GM21737 (cell line): ENCODE measurements around the gene TAF11L2.
"Not testable (repeated sequence)": the region's sequence is repeated elsewhere in the genome, so short reads cannot be mapped to it uniquely, and the experiment has no call there.

Experiments used
- ATAC-seq: cut with Tn5 transposase; IDR thresholded peaks from one replicate; pipeline ENCODE4 v1.9.1; 2021; ENCODE audit warnings: mild to moderate bottlenecking, moderate library complexity; ENCODE audit not compliant: unreplicated experiment

The TAF11L2 gene

DNA sequence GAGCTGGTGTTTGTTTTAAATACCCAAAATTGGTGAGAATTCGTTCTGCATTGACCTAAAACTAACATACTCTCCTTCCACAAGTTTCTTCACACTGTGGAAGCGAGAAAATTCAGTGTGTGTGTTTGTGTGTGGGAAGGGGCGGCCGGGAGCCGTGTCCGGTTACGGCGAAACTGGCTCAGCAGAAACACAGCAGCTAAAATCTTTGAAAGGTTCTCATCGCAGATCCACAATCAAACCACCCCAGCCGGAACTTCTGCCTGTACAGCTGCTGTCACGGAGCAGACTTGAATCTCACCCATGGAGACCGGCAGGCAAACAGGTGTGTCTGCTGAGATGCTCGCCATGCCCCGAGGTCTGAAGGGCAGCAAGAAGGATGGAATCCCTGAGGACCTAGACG lies 26.9 kb downstream of the TAF11L2 start, which contains the start of gene TAF11L5:
TSS of gene TAF11L5 (plus strand) at position 301 of the 400 bp plus-strand sequence.
- ATAC-seq: not testable (repeated sequence)

DNA sequence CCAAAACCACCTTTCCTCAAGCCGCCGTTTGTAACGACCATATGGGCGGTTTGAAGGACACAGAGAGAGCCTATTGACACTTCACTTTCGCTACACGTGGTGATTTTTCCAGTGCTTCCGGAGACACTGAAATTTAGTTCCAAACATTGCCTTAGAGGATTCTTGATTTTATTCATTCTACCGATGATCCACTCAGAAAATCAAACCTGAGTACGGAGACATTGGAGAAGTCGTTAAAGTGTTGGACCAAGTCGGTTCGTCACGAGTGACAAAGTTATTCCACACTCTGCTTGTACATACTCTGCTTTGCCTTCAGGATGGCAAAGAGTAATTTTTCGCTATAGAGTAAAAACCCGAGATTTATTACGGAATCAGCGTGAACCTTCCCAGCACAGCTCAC lies 28.5 kb downstream of the TAF11L2 start:
- ATAC-seq: not testable (repeated sequence)

- not testable (repeated sequence) for ATAC-seq
Observed at GRCh38 chr5:17528369-17528768, 30.3 kb downstream of the TAF11L2 start, which contains the start of gene TAF11L6. Gene TAF11L6 (plus strand): TSS chr5:17528669.
